Measurements from ENCODE around the gene ADPRS.

The ADPRS gene

DNA sequence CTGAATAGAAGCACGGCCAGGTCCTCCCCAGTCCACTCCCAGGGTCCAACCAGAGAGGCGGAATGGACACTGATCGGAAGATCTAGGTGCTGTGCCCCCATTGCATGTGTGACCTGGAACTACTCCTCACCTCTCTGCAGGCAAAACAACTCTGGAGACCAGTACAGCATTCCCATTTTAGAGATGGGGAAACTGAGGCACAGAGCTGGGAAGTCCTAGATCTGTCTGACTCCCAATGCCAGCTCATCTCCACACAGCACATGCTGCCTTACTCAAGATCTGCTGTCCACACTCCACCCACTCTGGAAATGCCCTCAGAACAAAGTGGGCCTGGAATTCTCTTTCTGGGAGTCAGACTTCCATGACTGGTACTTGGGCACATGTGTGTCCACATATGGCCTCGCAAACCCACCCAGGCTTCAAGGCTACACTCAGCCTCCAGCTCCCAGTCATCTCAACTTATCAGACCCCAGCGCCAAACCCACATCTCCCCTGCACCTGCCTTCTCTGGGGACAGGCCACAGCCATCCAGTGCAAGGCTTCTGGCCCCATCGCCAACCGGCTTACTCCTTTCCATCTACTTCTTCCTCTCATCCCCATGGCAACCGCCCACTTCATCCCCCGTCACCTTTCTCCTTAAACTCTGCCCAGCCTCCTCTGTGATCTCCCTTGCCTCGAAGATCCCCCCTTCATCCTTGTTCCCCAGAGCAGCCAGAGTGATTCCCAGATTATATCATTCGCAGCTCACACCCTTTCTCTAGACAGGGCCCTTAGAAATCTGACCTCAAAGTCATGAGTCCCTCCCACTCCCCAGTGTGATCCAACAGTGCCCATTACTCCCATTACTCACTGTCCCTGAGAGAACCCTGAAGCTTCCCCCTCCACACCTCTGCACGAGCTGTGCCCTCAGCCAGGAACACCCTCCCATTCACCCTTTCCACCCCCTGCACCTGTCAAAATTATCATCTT is 33.7 kb downstream of the ADPRS start:
- no peak overlapping the region for H3K27ac ChIP-seq
- no peaks in the 10 kb centered on the region for H3K27me3 ChIP-seq (ENCODE audit: insufficient read depth, low read depth, severe bottlenecking)
- DNase-seq, result no peak
- no peaks in the 10 kb centered on the region for H3K36me3 ChIP-seq
- no peak overlapping the region for H3K4me3 ChIP-seq (ENCODE audit: low read depth, low read length)
- TF ChIP-seq CTCF (IDR thresholded peaks at IDR 0.05; ENCODE audit: low read depth, low read length), result no peak
- H3K9me3 ChIP-seq (ENCODE audit: severe bottlenecking), result no peaks in the 10 kb centered on the region

GRCh38 chr1:36123356-36123755 is 34.7 kb downstream of the ADPRS start:
- H3K27ac ChIP-seq, result no peak overlapping the region
- no peaks in the 10 kb centered on the region for H3K27me3 ChIP-seq (ENCODE audit: insufficient read depth, low read depth, severe bottlenecking)
- H3K36me3 ChIP-seq, result no peaks in the 10 kb centered on the region
- TF ChIP-seq CTCF (IDR thresholded peaks at IDR 0.05; ENCODE audit: low read depth, low read length), result no peak
- H3K9me3 ChIP-seq (ENCODE audit: severe bottlenecking), result no peaks in the 10 kb centered on the region
- no peak overlapping the region for H3K4me3 ChIP-seq (ENCODE audit: low read depth, low read length)
- no peak for DNase-seq

DNA sequence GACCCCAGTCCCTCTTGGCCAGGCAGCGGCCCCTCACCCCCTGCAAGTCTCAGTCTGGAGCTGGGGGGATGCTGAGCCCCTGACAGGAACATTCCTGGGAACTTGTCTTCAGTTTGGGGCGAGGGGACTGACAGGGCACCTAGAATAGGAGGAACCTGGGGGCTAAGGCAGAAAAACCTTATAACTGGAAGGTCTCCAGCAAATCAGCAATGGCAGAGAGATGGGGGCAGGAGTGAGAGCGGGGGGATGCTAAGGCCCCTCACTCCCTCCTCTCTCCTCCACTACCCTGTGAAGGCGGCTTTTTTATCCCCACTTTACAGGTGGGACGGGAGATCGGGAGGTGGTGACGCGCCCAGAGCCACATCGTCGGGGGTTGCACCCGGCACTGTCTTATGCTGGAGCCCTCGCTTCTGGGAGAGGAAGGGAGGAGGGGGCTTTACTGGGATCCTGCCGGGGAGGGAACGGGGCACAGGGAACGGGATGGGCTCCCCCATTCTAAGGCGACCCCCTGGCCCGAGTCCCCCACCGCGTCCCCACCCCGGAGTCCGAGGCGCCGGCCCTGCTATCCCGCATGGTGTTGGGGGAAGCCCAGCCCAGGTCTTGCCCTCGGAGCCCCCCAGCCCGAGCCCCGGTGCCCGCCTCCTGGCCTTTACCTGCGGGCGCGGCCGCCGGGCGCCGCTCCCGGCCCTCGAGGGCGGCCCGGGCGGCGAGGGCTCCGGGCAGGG is 35.9 kb downstream of the ADPRS start:
- Histone ChIP-seq H3K27me3 (ENCODE audit: insufficient read depth, low read depth, severe bottlenecking) (no peaks in the 10 kb centered on the region), H3K36me3 (no peaks in the 10 kb centered on the region), H3K9me3 (ENCODE audit: severe bottlenecking) (peaks cover 3% of the 10 kb centered on the region), H3K4me3 (ENCODE audit: low read depth, low read length) (no peak overlapping the region), H3K27ac (no peak overlapping the region)
- no peak for DNase-seq
- TF ChIP-seq CTCF (IDR thresholded peaks at IDR 0.05; ENCODE audit: low read depth, low read length), result no peak

DNA sequence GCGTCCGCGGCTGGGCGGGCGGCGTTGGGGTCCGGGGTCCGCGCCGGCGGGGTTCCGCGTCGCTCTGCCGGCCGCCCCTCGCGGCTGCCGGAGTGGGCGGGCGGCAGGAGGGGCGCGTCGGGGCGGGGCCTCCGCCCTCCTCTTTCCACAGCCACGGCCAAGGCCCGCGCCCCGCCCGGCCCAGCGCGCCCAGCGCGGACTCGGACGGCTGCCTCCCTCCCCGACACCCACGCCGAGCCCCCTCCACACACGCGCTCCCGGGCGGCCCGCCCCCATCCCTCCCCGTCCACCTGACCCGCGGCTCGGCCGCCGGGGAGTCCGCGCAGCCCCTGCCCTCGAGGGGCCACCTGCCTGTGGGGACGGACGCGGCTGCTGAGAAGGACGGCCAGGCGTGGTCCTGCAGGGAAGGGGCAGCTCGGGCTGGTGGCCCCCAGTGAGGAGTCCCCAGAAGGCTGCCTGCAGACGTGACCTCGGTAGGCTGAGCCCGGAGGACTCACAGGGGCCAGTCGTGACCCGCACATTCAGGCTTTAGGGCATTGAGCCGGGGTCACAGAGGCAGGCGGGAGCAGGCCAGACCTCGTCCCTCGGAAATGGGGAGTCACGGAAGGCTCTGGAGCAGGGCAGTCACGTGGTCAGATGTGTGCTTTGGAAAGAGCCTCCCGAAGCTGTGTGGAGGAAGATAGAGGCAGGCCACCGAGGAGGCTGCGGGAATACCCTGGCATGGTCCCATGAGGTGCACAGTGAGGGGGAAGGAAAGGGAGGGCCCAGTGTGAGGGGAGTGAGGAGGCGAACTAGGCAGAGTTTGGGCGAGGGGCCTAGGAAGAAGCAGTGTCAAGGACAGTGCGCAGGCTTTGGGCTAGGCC is 36.7 kb downstream of the ADPRS start, which contains the start of gene COL8A2:
Gene COL8A2, minus strand, starts transcription at position 94 of the 863 bp plus-strand sequence. CDS start 24,980 bp downstream, outside the sequence.
- no peaks in the 10 kb centered on the region for H3K27me3 ChIP-seq (ENCODE audit: insufficient read depth, low read depth, severe bottlenecking)
- DNase-seq, result no peak
- H3K36me3 ChIP-seq, result no peaks in the 10 kb centered on the region
- H3K9me3 ChIP-seq (ENCODE audit: severe bottlenecking), result peaks cover 3% of the 10 kb centered on the region
- no peak within 1 kb of the TSS for H3K4me3 ChIP-seq (ENCODE audit: low read depth, low read length)
- TF ChIP-seq CTCF (IDR thresholded peaks at IDR 0.05; ENCODE audit: low read depth, low read length), result no peak
- no peak within 1 kb of the TSS for H3K27ac ChIP-seq

DNA sequence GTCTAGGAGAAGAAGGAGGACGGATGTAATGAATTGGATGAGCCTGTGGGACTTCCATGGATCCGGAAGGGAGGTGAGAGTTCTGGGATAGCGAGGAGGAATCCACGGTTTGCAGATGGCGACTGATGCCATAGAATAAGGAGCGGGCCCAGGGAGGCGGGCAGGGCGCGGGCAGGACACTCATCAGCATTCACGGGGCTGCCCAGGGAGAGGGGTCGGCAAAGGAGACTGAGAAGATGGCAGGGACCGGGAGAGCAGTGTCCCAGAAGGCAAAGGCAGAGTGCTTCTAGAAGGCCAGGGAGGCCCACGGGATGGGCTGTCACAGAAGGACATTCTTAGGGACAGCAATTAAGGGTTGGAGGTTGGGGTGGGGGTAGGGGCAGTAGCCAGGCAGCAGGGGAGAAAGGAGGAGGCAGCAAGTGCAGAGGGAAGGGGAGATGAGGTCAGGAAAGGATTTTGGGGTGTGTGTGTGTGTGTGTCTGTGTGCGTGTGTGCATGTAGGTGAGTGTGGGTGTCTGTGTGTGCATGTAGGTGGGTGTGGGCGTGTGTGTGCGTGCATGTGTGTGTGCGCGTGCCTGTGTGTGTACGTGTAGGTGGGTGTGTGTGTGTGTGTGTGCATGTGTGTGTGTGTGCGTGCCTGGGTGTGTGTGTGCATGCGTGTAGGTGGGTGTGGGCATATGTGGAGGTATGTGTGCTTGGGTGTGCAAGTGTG is 37.5 kb downstream of the ADPRS start:
- H3K27ac ChIP-seq, result no peak overlapping the region
- H3K9me3 ChIP-seq (ENCODE audit: severe bottlenecking), result peaks cover 3% of the 10 kb centered on the region
- no peak for TF ChIP-seq CTCF (IDR thresholded peaks at IDR 0.05; ENCODE audit: low read depth, low read length)
- H3K36me3 ChIP-seq, result no peaks in the 10 kb centered on the region
- no peaks in the 10 kb centered on the region for H3K27me3 ChIP-seq (ENCODE audit: insufficient read depth, low read depth, severe bottlenecking)
- H3K4me3 ChIP-seq (ENCODE audit: low read depth, low read length), result no peak overlapping the region
- DNase-seq, result no peak
